Sigmoid colon (tissue), 7 donors: ENCODE measurements around the gene IGSF21. TPM values are rescaled to one million over a fixed set of nuclear protein-coding genes. Genes with fewer than 3 reads are reported as not detected.

ENCODE experiments used
- DNase-seq: peaks from one replicate; pipeline ENCODE4 v3.0.0-alpha.2; 2019
- H3K27ac ChIP-seq, 4 donors: fragments of 200-600 bp; sonication (generic); one replicate each; pipeline ENCODE4 v1.5.1; 2016 to 2019; ENCODE audit warnings: mild to moderate bottlenecking in 1 of 4
- H3K27me3 ChIP-seq, 3 donors: fragments of 200-600 bp; sonication (generic); one replicate each; pipeline ENCODE4 v1.5.1; 2019; ENCODE audit warnings: mild to moderate bottlenecking in 1 of 3
- H3K36me3 ChIP-seq, 4 donors: fragments of 200-600 bp; sonication (generic); one replicate each; pipeline ENCODE4 v1.5.1; 2016 to 2019
- H3K4me1 ChIP-seq, 4 donors: fragments of 200-600 bp; sonication (generic); one replicate each; pipeline ENCODE4 v1.5.1; 2017 to 2019
- H3K4me3 ChIP-seq, 4 donors: fragments of 200-600 bp; sonication (generic); one replicate each; pipeline ENCODE4 v1.5.1; 2017 to 2019; ENCODE audit warnings: mild to moderate bottlenecking in 2 of 4, moderate library complexity in 1 of 4
- H3K9me3 ChIP-seq, 4 donors: fragments of 200-600 bp in 3 of 4; sonication (generic) in 3 of 4; one replicate each; pipeline versions ENCODE4 v1.5.1 to v1.6.1; 2013 to 2019
- CTCF ChIP-seq, 4 experiments: fragments of 450-650 bp in 3 of 4; fragments of 200-600 bp in 1 of 4; IDR thresholded peaks; one replicate each; pipeline ENCODE4 v1.5.1; 2016 to 2019; ENCODE audit warnings: antibody characterized with exemption in 4 of 4, mild to moderate bottlenecking in 3 of 4, moderate library complexity in 2 of 4
- EP300 ChIP-seq, 4 donors: sonication (generic); formaldehyde crosslinking; IDR thresholded peaks; one replicate each; pipeline ENCODE4 v1.6.1; 2017; ENCODE audit warnings: antibody characterized with exemption in 4 of 4
- POLR2A ChIP-seq, 2 donors: fragments of 450-650 bp; IDR thresholded peaks; one replicate each; pipeline ENCODE4 v1.6.1; 2016; ENCODE audit warnings: antibody characterized with exemption in 2 of 2, mild to moderate bottlenecking in 2 of 2, moderate library complexity in 2 of 2
- POLR2AphosphoS5 ChIP-seq, 4 donors: sonication (generic); formaldehyde crosslinking; IDR thresholded peaks; one replicate each; pipeline ENCODE4 v1.6.1; 2017; ENCODE audit warnings: antibody characterized with exemption in 4 of 4
- WGBS, 2 donors: extraction: QIAGEN DNeasy Blood & Tissue Kit; methylation state at CpG; one replicate each; pipeline ENCODE4 v1.1.7; 2013; 5-methylcytosine and 5-hydroxymethylcytosine counted together
- intact Hi-C: fragments of 100-400 bp; cut with DNase I; formaldehyde crosslinking; loops from one replicate; pipeline ENCODE4 v1.15.1; 2023
- polyA plus RNA-seq, 3 donors: library from polyadenylated mRNA; stranded (reverse); fragments of 200-250 nt; gene quantifications; one replicate each; pipeline ENCODE4 v1.2.3, GENCODE V29; 2013
- total RNA-seq, 4 donors: library from RNA; depleted of rRNA; stranded (reverse); fragments of >200 nt; gene quantifications; one replicate each; pipeline ENCODE4 v1.1.0, GENCODE V29; 2016
- donor health status: healthy with polysubstance abuse.
- donor health status: Bipolar disorder and iron deficiency.
- donor health status: healthy.

Gene IGSF21
- total and polyA plus RNA-seq, 7 donors, result 0.55 to 2.6 (median 1.1) TPM; not detected in 2

- 51 to 56% methylated on average over 14 of the region's 14 CpGs for WGBS, 2 donors
- TF ChIP-seq POLR2A (IDR thresholded peaks at IDR 0.05) (no peak), POLR2AphosphoS5 (IDR thresholded peaks at IDR 0.05) (no peak), EP300 (IDR thresholded peaks at IDR 0.05) (no peak), CTCF (IDR thresholded peaks at IDR 0.05) (no peak)
- intact Hi-C loops, result no loop called here
Observed at GRCh38 chr1:18373882-18374493, 266.4 kb downstream of the IGSF21 start.

GRCh38 chr1:18376661-18377060 is 269.1 kb downstream of the IGSF21 start:
- intact Hi-C loops, result no loop called here
- 91 to 93% methylated on average over 24 of the region's 24 CpGs for WGBS, 2 donors

More at GRCh38 chr1:18373882-18374493, 266.4 kb downstream of the IGSF21 start:
- Histone ChIP-seq H3K4me3 (no peak overlapping the region), H3K27me3 (peaks cover 0 to 4% (median 0%) of the 10 kb centered on the region in 3 donors), H3K4me1 (no peaks in the 10 kb centered on the region), H3K27ac (no peak overlapping the region), H3K9me3 (peaks cover 0 to under 1% (median 0%) of the 10 kb centered on the region in 4 donors), H3K36me3 (no peaks in the 10 kb centered on the region)
- DNase-seq, result no peak

GRCh38 chr1:18380288-18380687 is 272.7 kb downstream of the IGSF21 start:
- TF ChIP-seq POLR2AphosphoS5 (IDR thresholded peaks at IDR 0.05), result no peak
- no peak for TF ChIP-seq CTCF (IDR thresholded peaks at IDR 0.05)
- TF ChIP-seq EP300 (IDR thresholded peaks at IDR 0.05), result no peak
- no peak for TF ChIP-seq POLR2A (IDR thresholded peaks at IDR 0.05)
- Histone ChIP-seq H3K36me3 (no peaks in the 10 kb centered on the region), H3K27ac (no peak overlapping the region), H3K27me3 (peaks cover 0 to 24% (median 0%) of the 10 kb centered on the region in 3 donors), H3K4me3 (no peak overlapping the region), H3K4me1 (peaks cover 0 to 4% (median 2%) of the 10 kb centered on the region in 4 donors), H3K9me3 (peaks cover 0 to 4% (median 0%) of the 10 kb centered on the region in 4 donors)
- intact Hi-C loops, result no loop called here
- DNase-seq, result no peak

More at GRCh38 chr1:18376661-18377060, 269.1 kb downstream of the IGSF21 start:
- H3K4me1 ChIP-seq, result no peaks in the 10 kb centered on the region
- H3K4me3 ChIP-seq, result no peak overlapping the region
- DNase-seq, result no peak
- peaks cover 0 to 8% (median 0%) of the 10 kb centered on the region in 3 donors for H3K27me3 ChIP-seq
- H3K36me3 ChIP-seq, result no peaks in the 10 kb centered on the region
- peaks cover 0 to 4% (median 0%) of the 10 kb centered on the region in 4 donors for H3K9me3 ChIP-seq
- no peak overlapping the region for H3K27ac ChIP-seq
- TF ChIP-seq POLR2A (IDR thresholded peaks at IDR 0.05) (no peak), EP300 (IDR thresholded peaks at IDR 0.05) (no peak), CTCF (IDR thresholded peaks at IDR 0.05) (no peak), POLR2AphosphoS5 (IDR thresholded peaks at IDR 0.05) (no peak)

GRCh38 chr1:18384059-18384458 is 276.5 kb downstream of the IGSF21 start:
- no peak for DNase-seq
- Histone ChIP-seq H3K4me1 (peaks cover 0 to 8% (median 3%) of the 10 kb centered on the region in 4 donors), H3K36me3 (no peaks in the 10 kb centered on the region), H3K27me3 (peaks cover 0 to 20% (median 0%) of the 10 kb centered on the region in 3 donors), H3K9me3 (peaks cover 0 to 3% (median 0%) of the 10 kb centered on the region in 4 donors), H3K27ac (no peak overlapping the region), H3K4me3 (no peak overlapping the region)
- intact Hi-C loops, result no loop called here
- no peak for TF ChIP-seq POLR2A (IDR thresholded peaks at IDR 0.05)
- no peak for TF ChIP-seq CTCF (IDR thresholded peaks at IDR 0.05)
- TF ChIP-seq POLR2AphosphoS5 (IDR thresholded peaks at IDR 0.05), result no peak
- no peak for TF ChIP-seq EP300 (IDR thresholded peaks at IDR 0.05)
- 67 to 68% methylated on average over 5 of the region's 5 CpGs for WGBS, 2 donors
